GM18873 (cell line): ENCODE data around the gene PTPRH.
"Not testable (repeated sequence)": the region's sequence is repeated elsewhere in the genome, so short reads cannot be mapped to it uniquely, and the experiment has no call there.

ENCODE experiments used
- ATAC-seq: cut with Tn5 transposase; IDR thresholded peaks from one replicate; pipeline ENCODE4 v1.9.1; 2021; ENCODE audit warnings: mild to moderate bottlenecking, moderate library complexity, moderate number of reproducible peaks; ENCODE audit not compliant: unreplicated experiment, low FRiP score

The PTPRH gene

GRCh38 chr19:55160128-55160985 is 48.9 kb downstream of the PTPRH start:
- no peak for ATAC-seq

GRCh38 chr19:55158848-55159749 is 50.2 kb downstream of the PTPRH start:
- ATAC-seq = no peak

GRCh38 chr19:55158423-55158822 is 50.9 kb downstream of the PTPRH start:
- no peak for ATAC-seq

GRCh38 chr19:55157064-55157908 is 52.0 kb downstream of the PTPRH start, which contains the start of gene TNNI3:
Gene TNNI3 (minus strand): TSS chr19:55157732. CDS start chr19:55157589, 143 bp downstream.
- ATAC-seq = no peak

- ATAC-seq = no peak
Observed at GRCh38 chr19:55156202-55157063, 52.9 kb downstream of the PTPRH start.

GRCh38 chr19:55155784-55156183 is 53.5 kb downstream of the PTPRH start:
- ATAC-seq = not testable (repeated sequence)

GRCh38 chr19:55153652-55154264 is 55.5 kb downstream of the PTPRH start:
- no peak for ATAC-seq

GRCh38 chr19:55152017-55152416 is 57.3 kb downstream of the PTPRH start:
- no peak for ATAC-seq

GRCh38 chr19:55149078-55150003 is 60.0 kb downstream of the PTPRH start, which contains the start of gene TNNT1:
Gene TNNT1 (minus strand): TSS chr19:55149206. CDS start chr19:55147157, 2,049 bp downstream.
- ATAC-seq = no peak

- ATAC-seq = no peak
Observed at GRCh38 chr19:55147545-55148251, 61.6 kb downstream of the PTPRH start.

GRCh38 chr19:55146705-55147273 is 62.5 kb downstream of the PTPRH start:
- ATAC-seq = no peak

- no peak for ATAC-seq
Observed at GRCh38 chr19:55146078-55146704, 63.1 kb downstream of the PTPRH start.

- no peak for ATAC-seq
Observed at GRCh38 chr19:55145232-55145631, 64.1 kb downstream of the PTPRH start.

- no peak for ATAC-seq
Observed at GRCh38 chr19:55141696-55142095, 67.6 kb downstream of the PTPRH start.

- ATAC-seq = no peak
Observed at GRCh38 chr19:55137915-55138314, 71.4 kb downstream of the PTPRH start.

GRCh38 chr19:55136399-55137102 is 72.8 kb downstream of the PTPRH start:
- no peak for ATAC-seq
